Activated CD4-positive, alpha-beta T cell treated with anti-CD3 and anti-CD28 coated beads for 1 hour (primary cell): ENCODE data around the gene SPAG17.

Experiments used
- DNase-seq: peaks from one replicate; pipeline ENCODE4 v3.0.0-alpha.2; 2020

The SPAG17 gene

DNA sequence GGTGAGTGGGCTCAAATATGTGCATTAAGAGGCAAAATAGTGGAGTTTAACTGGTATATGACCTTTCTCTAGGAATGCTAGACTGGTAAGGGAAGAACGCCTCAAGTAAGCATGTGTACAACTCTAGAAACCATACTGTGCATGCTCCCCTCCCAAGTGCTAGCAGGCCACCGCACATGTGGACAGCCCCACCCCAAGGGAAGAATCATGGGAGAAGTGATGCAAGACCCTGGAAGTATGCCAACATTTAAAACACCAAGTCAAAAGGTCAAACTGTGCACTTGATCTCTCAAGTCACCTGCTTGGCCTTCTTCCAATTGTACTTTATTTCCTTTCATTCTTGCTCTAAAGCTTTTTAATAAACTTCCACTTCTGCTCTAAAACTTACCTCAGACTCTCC lies 135.0 kb downstream of the SPAG17 start:
- DNase-seq: no peak

GRCh38 chr1:118047650-118048224 lies 137.3 kb downstream of the SPAG17 start:
- no peak for DNase-seq

DNA sequence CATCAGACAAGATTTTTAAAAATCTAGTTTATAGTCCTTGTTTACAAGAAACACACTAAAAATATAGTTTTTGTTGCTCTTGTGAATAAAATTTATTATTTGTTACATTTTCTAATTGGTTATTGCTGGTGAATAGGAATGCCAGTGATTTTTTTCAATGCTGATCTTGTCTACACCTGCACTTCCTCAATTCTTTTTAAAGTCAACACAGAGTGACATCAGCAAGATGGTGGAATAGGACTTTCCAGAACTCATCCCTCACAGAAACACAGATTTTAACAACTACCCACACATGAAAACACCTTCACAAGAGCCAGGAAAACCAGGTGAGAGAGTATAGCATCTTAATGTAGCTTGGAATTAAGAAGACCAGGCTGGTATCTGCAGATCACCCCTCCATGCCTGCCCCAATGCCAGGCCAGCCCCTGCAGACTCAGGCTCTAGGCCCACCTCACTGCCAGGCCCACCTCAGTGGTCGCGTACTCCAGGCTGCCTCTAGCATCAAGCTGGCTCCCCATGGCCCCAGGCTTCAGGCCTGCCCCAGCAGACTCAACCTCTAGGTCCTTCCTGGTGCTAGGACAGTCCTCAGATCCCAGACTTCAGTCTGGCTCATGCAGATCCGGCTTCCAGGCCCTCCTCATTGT lies 137.9 kb downstream of the SPAG17 start:
- DNase-seq: no peak

GRCh38 chr1:118043624-118044023 lies 141.4 kb downstream of the SPAG17 start:
- DNase-seq: no peak

- DNase-seq: no peak
Measured at GRCh38 chr1:118042501-118042900, 142.5 kb downstream of the SPAG17 start.

DNA sequence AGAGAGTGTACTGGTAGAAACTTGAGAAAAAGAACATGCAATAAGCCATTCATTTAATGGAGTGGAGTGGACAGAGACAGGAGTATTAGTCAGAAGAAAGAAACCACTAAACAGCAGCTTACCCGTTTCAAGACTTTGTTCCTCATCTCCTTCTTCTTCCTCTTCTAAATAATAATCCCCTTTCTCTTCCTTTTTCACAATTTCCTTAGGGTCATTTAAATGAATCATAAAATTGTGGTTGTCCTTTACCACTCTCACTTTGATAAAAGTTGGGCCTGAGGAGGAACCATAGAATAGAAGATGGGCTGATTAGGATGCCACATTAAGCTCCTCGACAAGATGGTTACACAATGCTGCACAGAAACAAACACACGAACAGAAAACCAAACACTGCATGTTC lies 145.9 kb downstream of the SPAG17 start:
- DNase-seq: no peak

DNA sequence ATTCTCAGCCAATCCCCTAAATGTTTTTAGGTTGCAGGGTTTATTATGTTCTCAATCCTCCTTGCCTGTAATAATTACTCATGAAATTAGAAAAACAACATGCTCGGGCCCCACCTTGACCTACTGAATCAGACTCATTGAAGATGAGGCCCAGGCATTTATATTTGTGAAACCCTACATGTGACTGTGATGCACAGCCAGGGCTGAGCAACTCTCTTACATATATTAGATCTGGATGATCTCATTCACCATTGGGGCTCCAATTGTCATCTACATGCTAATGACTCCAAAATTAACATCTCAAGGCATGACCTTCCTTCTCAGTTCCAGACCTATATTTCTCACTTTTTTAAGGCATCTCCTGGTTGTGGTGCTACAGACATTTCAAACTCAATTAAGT lies 152.1 kb downstream of the SPAG17 start:
- no peak for DNase-seq

DNA sequence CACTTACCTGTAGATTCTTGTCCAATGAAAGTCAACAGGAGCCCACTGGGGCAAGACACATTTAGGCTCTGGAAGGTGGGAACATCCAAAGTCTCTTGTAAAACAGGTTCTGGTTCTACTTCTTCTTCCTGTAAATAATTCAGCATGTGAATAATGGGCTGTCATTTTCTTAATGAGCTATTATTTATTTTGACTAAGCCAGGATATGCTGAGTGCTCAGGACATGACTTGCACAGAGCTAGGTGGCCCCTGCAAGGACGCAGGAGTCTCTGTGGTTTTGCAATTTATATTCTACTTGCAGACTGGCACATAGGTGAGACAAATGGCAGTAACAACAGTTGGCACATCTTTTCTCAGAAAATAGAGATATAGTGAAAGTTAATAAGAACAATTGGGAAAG lies 156.8 kb downstream of the SPAG17 start:
- no peak for DNase-seq

- no peak for DNase-seq
Measured at GRCh38 chr1:118023199-118023598, 161.8 kb downstream of the SPAG17 start.

DNA sequence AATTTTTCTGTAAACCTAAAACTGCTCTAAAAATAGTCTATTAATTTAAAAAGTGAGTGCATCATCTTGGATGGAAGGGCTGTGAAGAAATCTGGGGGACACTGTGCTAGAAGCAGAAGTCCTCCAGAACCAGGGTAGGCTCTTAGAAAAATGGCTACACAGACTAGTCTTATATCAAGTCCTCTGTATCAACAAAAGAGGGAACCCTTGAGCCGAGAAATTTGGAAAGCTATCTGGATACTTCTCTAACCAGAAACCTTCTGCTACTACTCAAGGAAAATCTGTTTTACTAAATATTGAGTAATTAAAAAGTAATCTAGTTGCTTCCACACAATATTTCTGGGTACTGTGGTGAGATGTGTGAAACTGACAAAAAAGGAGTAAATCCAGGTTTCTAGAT lies 163.4 kb downstream of the SPAG17 start:
- DNase-seq: no peak

- no peak for DNase-seq
Measured at GRCh38 chr1:118018060-118018459, 167.0 kb downstream of the SPAG17 start.

GRCh38 chr1:118013938-118014337 lies 171.1 kb downstream of the SPAG17 start:
- no peak for DNase-seq

DNA sequence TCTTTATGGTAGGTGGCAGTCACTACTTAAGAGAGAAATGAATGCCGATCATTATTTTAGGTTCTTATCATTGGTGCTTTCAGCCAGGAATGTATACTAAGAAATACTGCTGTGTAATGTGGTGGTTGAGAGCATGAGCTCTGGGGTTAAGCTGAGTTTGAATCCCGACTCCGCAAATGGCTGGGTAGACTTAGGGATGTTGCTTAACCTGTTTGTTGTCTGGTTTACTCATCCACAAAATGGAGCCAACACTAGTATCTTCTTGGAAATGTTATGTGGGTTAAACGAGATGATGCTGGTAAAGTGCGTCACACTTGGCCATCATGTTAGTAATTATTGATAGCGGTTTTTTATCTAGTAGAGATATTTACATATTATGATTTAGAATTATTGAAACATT lies 171.7 kb downstream of the SPAG17 start:
- DNase-seq: no peak

DNA sequence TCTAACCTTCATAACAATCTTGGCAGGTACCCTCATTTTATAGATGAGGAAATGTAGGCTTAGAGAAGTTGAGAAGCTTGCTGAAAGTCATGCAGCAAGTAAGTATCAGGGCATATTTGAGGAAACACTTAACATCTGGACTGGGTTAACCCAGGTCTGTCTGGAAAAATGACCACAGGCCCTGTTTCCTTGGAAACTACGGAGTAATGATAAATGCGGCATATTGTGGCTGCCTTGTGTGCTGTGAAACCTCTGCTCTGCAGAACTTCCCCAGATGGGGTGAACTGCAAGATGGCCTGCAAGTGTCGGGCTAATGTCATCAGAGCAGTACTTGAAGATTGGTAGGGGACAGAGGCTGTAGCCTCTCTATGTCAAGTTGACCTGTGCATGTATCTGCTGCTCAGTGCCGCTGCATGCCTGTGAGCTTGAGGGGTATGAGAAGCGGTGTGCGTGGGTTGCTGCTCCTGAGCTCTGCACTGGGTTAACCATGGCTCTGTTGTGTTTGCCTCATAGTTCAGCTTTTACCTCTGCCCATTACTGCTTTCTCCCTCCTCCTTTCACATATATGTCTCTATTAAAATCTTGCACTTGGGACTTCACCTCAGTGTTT lies 172.4 kb downstream of the SPAG17 start:
- no peak for DNase-seq

GRCh38 chr1:118008011-118008410 lies 177.0 kb downstream of the SPAG17 start:
- no peak for DNase-seq

DNA sequence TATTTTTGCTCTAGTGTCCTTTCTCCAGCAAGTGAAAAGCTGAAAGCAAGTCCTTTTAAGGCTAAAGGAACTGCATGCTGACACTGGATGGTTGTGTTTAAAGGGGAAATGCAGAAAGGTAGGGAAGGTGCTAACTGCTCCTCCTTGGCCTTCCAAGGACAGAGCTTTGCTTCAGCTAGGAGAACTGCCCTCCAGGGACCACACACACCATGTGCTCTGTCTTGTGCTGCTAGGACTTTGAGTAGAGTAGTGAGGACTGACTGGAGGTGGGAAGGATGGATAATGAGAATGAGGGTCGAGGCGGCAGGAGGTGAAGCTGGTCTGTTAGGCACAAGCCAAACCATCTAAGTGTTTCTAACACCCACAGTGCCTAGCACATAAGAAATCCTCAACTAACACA lies 177.6 kb downstream of the SPAG17 start:
- no peak for DNase-seq

DNA sequence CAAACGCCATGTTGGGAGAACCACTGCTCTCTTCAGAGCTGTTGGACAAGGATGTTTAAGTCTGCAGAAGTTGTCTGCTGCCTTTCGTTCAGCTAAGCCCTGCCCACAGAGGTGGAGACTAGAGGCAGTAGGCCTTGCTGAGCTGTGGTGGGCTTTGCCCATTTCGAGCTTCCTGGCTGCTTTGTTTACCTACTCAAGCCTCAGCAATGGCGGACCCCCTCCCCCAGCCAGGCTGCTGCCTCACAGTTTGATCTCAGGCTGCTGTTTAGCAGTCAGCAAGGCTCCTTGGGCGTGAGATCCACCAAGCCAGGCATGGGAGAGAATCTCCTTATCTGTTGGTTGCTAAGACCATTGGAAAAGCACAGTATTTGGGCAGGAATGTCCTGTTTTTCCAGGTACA lies 180.7 kb downstream of the SPAG17 start:
- no peak for DNase-seq

DNA sequence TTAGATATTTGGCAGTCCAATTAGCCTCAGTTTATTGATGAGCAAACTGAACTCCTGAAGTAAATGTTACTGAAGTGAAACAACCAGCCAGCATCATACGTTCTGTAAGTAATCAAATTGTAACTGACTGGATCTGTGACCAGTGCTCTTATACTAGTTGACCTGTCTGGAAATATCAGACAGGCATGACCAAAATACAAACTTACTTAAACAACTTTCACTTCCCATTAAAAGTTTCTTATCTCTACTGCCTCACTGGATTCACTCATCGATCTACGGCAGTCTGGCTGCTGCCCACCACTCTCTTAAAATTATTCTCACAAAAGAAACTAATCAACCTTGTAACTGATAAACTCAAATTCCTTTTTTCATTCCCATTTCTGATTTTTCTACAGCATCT lies 199.1 kb downstream of the SPAG17 start:
- no peak for DNase-seq

DNA sequence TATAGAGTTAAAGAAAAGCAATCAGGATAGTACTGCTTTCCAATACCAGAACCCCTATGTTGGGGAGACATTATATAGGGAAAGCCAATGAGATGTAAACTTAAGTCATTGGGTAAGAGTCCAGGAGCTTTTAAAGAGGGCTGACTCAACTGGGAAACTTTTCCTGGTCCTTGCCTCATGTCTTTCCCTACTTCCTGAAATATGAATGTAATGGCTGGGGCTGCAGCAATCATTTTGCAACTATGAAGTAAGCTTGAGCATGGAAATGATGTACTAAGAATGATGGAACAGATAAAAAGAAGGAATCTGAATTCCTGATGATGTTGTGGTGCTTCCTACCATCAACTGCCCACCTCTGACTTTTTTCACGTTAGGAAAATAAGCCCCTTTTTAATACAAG lies 199.8 kb downstream of the SPAG17 start:
- DNase-seq: no peak

DNA sequence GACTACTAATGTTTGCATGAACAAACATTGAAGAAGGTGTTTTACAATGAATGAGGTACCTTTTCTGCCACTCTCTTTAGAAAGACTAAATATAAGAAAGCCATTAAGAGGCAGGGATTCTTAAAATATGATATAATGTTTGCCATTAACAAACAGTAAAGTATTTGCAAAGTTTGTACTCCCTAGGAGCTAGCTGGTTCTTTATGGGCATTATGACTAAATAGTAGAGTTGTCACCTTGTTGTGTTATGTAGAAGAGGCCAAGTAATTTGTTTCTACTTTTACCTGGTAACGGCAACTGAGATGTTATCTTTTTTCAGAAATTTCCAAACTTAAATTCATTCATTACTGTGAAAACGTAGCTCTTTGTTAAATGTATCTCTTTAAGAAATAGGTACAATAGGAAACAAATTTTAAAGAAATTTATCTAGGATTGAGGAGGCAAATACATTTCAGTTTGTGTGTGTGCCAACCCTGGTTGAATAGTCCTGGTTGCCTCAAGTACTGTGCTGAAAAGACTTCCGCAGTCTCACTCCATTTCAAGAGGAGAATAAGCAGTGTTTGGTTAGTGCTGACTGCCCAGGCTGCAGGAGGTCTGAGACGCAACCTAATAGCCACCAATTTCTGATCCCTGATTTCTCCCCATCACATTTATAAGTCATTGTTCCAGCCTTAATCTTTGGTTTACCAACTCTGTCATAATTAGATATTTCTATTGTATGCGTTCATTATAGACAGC lies 203.4 kb downstream of the SPAG17 start:
- DNase-seq: no peak

- DNase-seq: no peak
Measured at GRCh38 chr1:117976381-117976780, 208.6 kb downstream of the SPAG17 start.

- no peak for DNase-seq
Measured at GRCh38 chr1:117971777-117972176, 213.3 kb downstream of the SPAG17 start.

- no peak for DNase-seq
Measured at GRCh38 chr1:117970252-117970651, 214.8 kb downstream of the SPAG17 start.

GRCh38 chr1:117967881-117968280 lies 217.1 kb downstream of the SPAG17 start:
- DNase-seq: no peak
